Gastroesophageal sphincter (tissue), 4 donors: ENCODE measurements around the gene DYSF. TPM values are rescaled to one million over a fixed set of nuclear protein-coding genes. Genes with fewer than 3 reads are reported as not detected.
A peak's percentile ranks its signal among the peaks of the same experiment; 100 is the strongest.

Source experiments
- ATAC-seq: fragments of 150-250 bp; one replicate; pipeline ENCODE4 v1.9.1; 2016; ENCODE audit warnings: mild to moderate bottlenecking, moderate library complexity
- H3K27ac ChIP-seq, 4 donors: fragments of 200-600 bp; sonication (generic) in 3 of 4; 1 replicate in 3 of 4; 2 replicates in 1 of 4; pipeline ENCODE4 v1.5.1; 2016 to 2019
- H3K27me3 ChIP-seq: fragments of 200-600 bp; sonication (generic); one replicate; pipeline ENCODE4 v1.5.1; 2019
- H3K36me3 ChIP-seq, 2 donors: fragments of 200-600 bp; sonication (generic); one replicate each; pipeline ENCODE4 v1.5.1; 2019; ENCODE audit warnings: control low read depth in 1 of 2
- H3K4me1 ChIP-seq, 3 donors: fragments of 200-600 bp; sonication (generic); 1 replicate in 2 of 3; 2 replicates in 1 of 3; pipeline ENCODE4 v1.5.1; 2016 to 2019; ENCODE audit warnings: control low read depth in 2 of 3
- H3K4me3 ChIP-seq, 2 donors: fragments of 200-600 bp; sonication (generic); one replicate each; pipeline ENCODE4 v1.5.1; 2019; ENCODE audit warnings: mild to moderate bottlenecking in 1 of 2, moderate library complexity in 1 of 2
- H3K9me3 ChIP-seq, 3 donors: fragments of 200-600 bp; sonication (generic); one replicate each; pipeline ENCODE4 v1.5.1; 2017 to 2019; ENCODE audit warnings: control low read depth in 2 of 3
- CTCF ChIP-seq, 4 experiments: fragments of 200-600 bp in 2 of 4; fragments of 450-650 bp in 2 of 4; sonication (generic) in 1 of 4; IDR thresholded peaks; one replicate each; pipeline ENCODE4 v1.5.1; 2017 to 2019; ENCODE audit warnings: antibody characterized with exemption in 4 of 4, mild to moderate bottlenecking in 2 of 4, moderate library complexity in 2 of 4
- EP300 ChIP-seq: sonication (generic); formaldehyde crosslinking; IDR thresholded peaks from one replicate; pipeline ENCODE4 v1.6.1; 2017; ENCODE audit warnings: antibody characterized with exemption, mild to moderate bottlenecking
- POLR2A ChIP-seq, 2 donors: fragments of 450-650 bp; IDR thresholded peaks; one replicate each; pipeline ENCODE4 v1.6.1; 2017; ENCODE audit warnings: antibody characterized with exemption in 2 of 2, mild to moderate bottlenecking in 2 of 2, moderate library complexity in 1 of 2
- POLR2AphosphoS5 ChIP-seq: sonication (generic); formaldehyde crosslinking; IDR thresholded peaks from one replicate; pipeline ENCODE4 v1.6.1; 2017; ENCODE audit warnings: antibody characterized with exemption
- WGBS, 2 donors: methylation state at CpG; one replicate each; pipeline ENCODE4 v1.1.5; 2018; ENCODE audit warnings: low coverage in 1 of 2; 5-methylcytosine and 5-hydroxymethylcytosine counted together
- total RNA-seq, 4 donors: library from RNA; depleted of rRNA; stranded (reverse); fragments of >200 nt; gene quantifications; one replicate each; pipeline ENCODE4 v1.1.0, GENCODE V29; 2016

DYSF gene
- total RNA-seq, 4 donors from 2014 or later: 11.0 to 50.1 (median 17.4) TPM

- TF ChIP-seq POLR2AphosphoS5 (no peak), POLR2A (IDR thresholded peaks at IDR 0.05) (no peak), CTCF (IDR thresholded peaks at IDR 0.05) (no peak), EP300 (no peak)
- no peaks in the 10 kb centered on the region for H3K27me3 ChIP-seq
- ATAC-seq: no peak
- no peak overlapping the region for H3K4me3 ChIP-seq
- H3K9me3 ChIP-seq: no peaks in the 10 kb centered on the region
- no peak overlapping the region for H3K27ac ChIP-seq
- 77% methylated on average over 9 of the region's 10 CpGs; no CpG with 5 or more reads in 1 of the 2 donors for WGBS, 2 donors
- no peaks in the 10 kb centered on the region for H3K4me1 ChIP-seq
- peaks cover 0 to 52% of the 10 kb centered on the region in 2 donors for H3K36me3 ChIP-seq
These were observed 135.3 kb downstream of the DYSF start for GRCh38 chr2:71588497-71589170.

GRCh38 chr2:71589763-71590162 lies 136.4 kb downstream of the DYSF start:
- TF ChIP-seq EP300: no peak
- TF ChIP-seq POLR2A (IDR thresholded peaks at IDR 0.05): no peak
- TF ChIP-seq CTCF (IDR thresholded peaks at IDR 0.05): no peak
- TF ChIP-seq POLR2AphosphoS5: no peak
- Histone ChIP-seq H3K4me3 (no peak overlapping the region), H3K27me3 (no peaks in the 10 kb centered on the region), H3K4me1 (no peaks in the 10 kb centered on the region), H3K9me3 (no peaks in the 10 kb centered on the region), H3K36me3 (peaks cover 0 to 47% of the 10 kb centered on the region in 2 donors), H3K27ac (no peak overlapping the region)
- ATAC-seq: no peak
- 77 to 99% methylated on average over 9 of the region's 10 CpGs for WGBS, 2 donors

- H3K27ac ChIP-seq: no peak overlapping the region
- ATAC-seq: no peak
- WGBS, 2 donors: 81 to 91% methylated on average over 2 to 3 of the region's 3 CpGs
- H3K27me3 ChIP-seq: no peaks in the 10 kb centered on the region
- no peaks in the 10 kb centered on the region for H3K9me3 ChIP-seq
- H3K4me1 ChIP-seq: no peaks in the 10 kb centered on the region
- no peak overlapping the region for H3K4me3 ChIP-seq
- TF ChIP-seq CTCF (IDR thresholded peaks at IDR 0.05) (no peak), POLR2AphosphoS5 (no peak), POLR2A (IDR thresholded peaks at IDR 0.05) (no peak), EP300 (no peak)
- peaks cover 0 to 47% of the 10 kb centered on the region in 2 donors for H3K36me3 ChIP-seq
These were observed 137.7 kb downstream of the DYSF start for GRCh38 chr2:71591044-71591443.

GRCh38 chr2:71592181-71592711 lies 138.9 kb downstream of the DYSF start:
- no peak for TF ChIP-seq POLR2AphosphoS5
- no peak for TF ChIP-seq EP300
- no peak for TF ChIP-seq POLR2A (IDR thresholded peaks at IDR 0.05)
- no peak for TF ChIP-seq CTCF (IDR thresholded peaks at IDR 0.05)
- Histone ChIP-seq H3K36me3 (peaks cover 0 to 47% of the 10 kb centered on the region in 2 donors), H3K4me1 (no peaks in the 10 kb centered on the region), H3K9me3 (no peaks in the 10 kb centered on the region), H3K4me3 (no peak overlapping the region), H3K27ac (peak overlapping the region in 2 of 4 donors; percentile 31 to 38), H3K27me3 (no peaks in the 10 kb centered on the region)
- 68 to 94% methylated on average over 2 to 6 of the region's 12 CpGs for WGBS, 2 donors
- ATAC-seq: peak; percentile 6

GRCh38 chr2:71595569-71595968 lies 142.2 kb downstream of the DYSF start:
- Histone ChIP-seq H3K36me3 (peaks cover 0 to 57% of the 10 kb centered on the region in 2 donors), H3K27me3 (no peaks in the 10 kb centered on the region), H3K27ac (no peak overlapping the region), H3K4me3 (no peak overlapping the region), H3K9me3 (no peaks in the 10 kb centered on the region), H3K4me1 (no peaks in the 10 kb centered on the region)
- no peak for ATAC-seq
- 79 to 85% methylated on average over 4 of the region's 7 CpGs for WGBS, 2 donors
- no peak for TF ChIP-seq POLR2AphosphoS5
